GM12878 (cell line): ENCODE results near the gene SLC1A5. TPM values are rescaled to one million over a fixed set of nuclear protein-coding genes. Genes with fewer than 3 reads are reported as not detected.
A peak's percentile ranks its signal among the peaks of the same experiment; 100 is the strongest.

Experiments
- ATAC-seq: fragments of 200-7000 bp; cut with Tn5 transposase; 3 replicates; pipeline ENCODE4 v1.9.1; 2020; ENCODE audit warnings: mild to moderate bottlenecking, moderate library complexity
- BruUV-seq: library from RNA; stranded (reverse); fragments of 400-500 nt; replicated peaks from 2 replicates; lab custom pipeline; 2021; lab: Mats Ljungman, UMichigan
- CTCF ChIA-PET: fragments of 300-600 bp; sonication (Branson Sonifier 250); formaldehyde crosslinking; extraction: SDS; loops from one replicate; lab custom pipeline; 2021; ENCODE audit warnings: inconsistent platforms; lab: Yijun Ruan, JAX
- POLR2A ChIA-PET: fragments of 350-600 bp; formaldehyde crosslinking; extraction: SDS; loops from one replicate; lab custom pipeline; 2021; ENCODE audit warnings: inconsistent platforms; lab: Charles Lee
- RAD21 ChIA-PET: fragments of 300-600 bp; sonication (Branson Sonifier 250); formaldehyde crosslinking; loops from one replicate; lab custom pipeline; 2023; ENCODE audit warnings: antibody characterized with exemption; ENCODE audit not compliant: unreplicated experiment; lab: Charles Lee
- SMC1A ChIA-PET: fragments of 300-600 bp; sonication (Branson Sonifier 250); formaldehyde crosslinking; loops from one replicate; lab custom pipeline; 2023; ENCODE audit not compliant: unreplicated experiment, uncharacterized antibody; lab: Charles Lee
- DNase-seq: peaks from one replicate; pipeline ENCODE4 v3.0.0-alpha.2; 2011; ENCODE audit warnings: low read depth, low spot score
- FAIRE-seq: peaks from 3 replicates; lab custom pipeline; 2011; peaks lifted over from hg19 to GRCh38; lab: Jason Lieb, UNC
- H2AFZ ChIP-seq: 2 replicates; pipeline ENCODE4 v1.6.0; 2011; ENCODE audit warnings: low read depth, low read length, control low read depth; ENCODE audit not compliant: control insufficient read depth
- H3K27ac ChIP-seq: 2 replicates; pipeline ENCODE4 v1.5.1; 2011; ENCODE audit warnings: control low read depth; ENCODE audit not compliant: control insufficient read depth, insufficient read depth
- H3K27me3 ChIP-seq, 2 experiments: replicated peaks in 1 of 2; 2 replicates each; pipeline versions ENCODE4 v1.6.0 to v1.6.1; 2011; ENCODE audit warnings: low read length in 1 of 2; ENCODE audit not compliant: control insufficient read depth in 2 of 2, insufficient read depth in 2 of 2
- H3K36me3 ChIP-seq, 2 experiments: 2 replicates each; pipeline ENCODE4 v1.5.1; 2011; ENCODE audit warnings: low read length in 1 of 2; ENCODE audit not compliant: control insufficient read depth in 2 of 2, insufficient read depth in 2 of 2
- H3K4me1 ChIP-seq: 2 replicates; pipeline ENCODE4 v1.6.1; 2011; ENCODE audit warnings: mild to moderate bottlenecking, low read length, moderate library complexity, mixed read lengths; ENCODE audit not compliant: control insufficient read depth, insufficient read depth
- H3K4me2 ChIP-seq: 2 replicates; pipeline ENCODE4 v1.6.0; 2011; ENCODE audit warnings: control low read depth; ENCODE audit not compliant: control insufficient read depth, insufficient read depth
- H3K4me3 ChIP-seq: fragments of 200-600 bp; sonication (generic); 2 replicates; pipeline ENCODE4 v1.5.1; 2016
- H3K79me2 ChIP-seq: 2 replicates; pipeline ENCODE4 v1.6.0; 2011; ENCODE audit warnings: low read length; ENCODE audit not compliant: control insufficient read depth, insufficient read depth
- H3K9ac ChIP-seq: 2 replicates; pipeline ENCODE4 v1.8.0; 2011; ENCODE audit warnings: low read length, control low read depth, mixed read lengths; ENCODE audit not compliant: control insufficient read depth, insufficient read depth
- H3K9me3 ChIP-seq: replicated peaks from 3 replicates; pipeline ENCODE4 v1.5.1; 2011; ENCODE audit warnings: mild to moderate bottlenecking, low read length; ENCODE audit not compliant: control insufficient read depth, insufficient read depth
- H4K20me1 ChIP-seq: 2 replicates; pipeline ENCODE4 v1.6.0; 2011; ENCODE audit not compliant: control insufficient read depth, insufficient read depth
- PBX3 ChIP-seq: IDR thresholded peaks from 2 replicates; pipeline ENCODE4 v1.6.1; 2011; ENCODE audit warnings: mild to moderate bottlenecking, low read depth, low read length, moderate library complexity; ENCODE audit not compliant: insufficient replicate concordance
- PKNOX1 ChIP-seq: fragments of 450-650 bp; IDR thresholded peaks from 2 replicates; pipeline ENCODE4 v1.6.1; 2016; ENCODE audit warnings: mild to moderate bottlenecking
- SIX5 ChIP-seq: IDR thresholded peaks from 2 replicates; pipeline ENCODE4 v1.6.1; 2011; ENCODE audit warnings: mild to moderate bottlenecking, low read depth, low read length, moderate library complexity; ENCODE audit not compliant: severe bottlenecking
- WGBS: methylation state at CpG from one replicate; pipeline ENCODE4 v1.1.6; 2016; ENCODE audit warnings: low lambda C conversion rate; ENCODE audit not compliant: insufficient replicate concordance, insufficient coverage; ENCODE audit errors: missing lambda C conversion rate; 5-methylcytosine and 5-hydroxymethylcytosine counted together
- in situ Hi-C: fragments of 300-500 bp; cut with MboI; formaldehyde crosslinking; loops from 9 replicates; pipeline ENCODE4 v1.14.3; 2018; ENCODE audit warnings: mixed read lengths
- intact Hi-C: fragments of 100-400 bp; cut with micrococcal nuclease; formaldehyde crosslinking; loops from one replicate; pipeline ENCODE4 v1.14.2; 2022; ENCODE audit not compliant: unreplicated experiment
- polyA plus RNA-seq, 11 experiments: library from polyadenylated mRNA; depleted of rRNA in 4 of 11; unstranded in 6 of 11; stranded (reverse) in 5 of 11; fragments of >200 nt; fragmentation: Nextera tagmentation in 4 of 11; fragmentation: Illumina TruSeq in 1 of 11; extraction: Ambion mirVana in 4 of 11; extraction: Trizol in 1 of 11; gene quantifications; 1 replicate in 1 of 11; 2 replicates in 10 of 11; pipeline versions ENCODE4 v1.2.1 to v1.2.3, GENCODE V29; 2011 to 2016; ENCODE audit warnings: inconsistent platforms in 2 of 11, missing spikeins in 2 of 11, low read depth in 1 of 11
- total RNA-seq, 4 experiments: library from RNA; depleted of rRNA in 3 of 4; stranded (reverse); fragments of >200 nt in 3 of 4; fragmentation: Illumina TruSeq in 1 of 4; extraction: Trizol in 1 of 4; gene quantifications; 2 replicates each; pipeline versions ENCODE4 v1.2.1 to v1.2.3, GENCODE V29; 2013 to 2021

SLC1A5 gene
- total and polyA plus RNA-seq, 10 of the 15 experiments (the other 5 are each of a cell fraction or from before 2014, with no cell fraction given), result 9.1 to 129 (median 60.9) TPM

- Histone ChIP-seq H3K9me3 (no peaks in the 10 kb centered on the region), H3K27me3 (no peaks in the 10 kb centered on the region), H3K27ac (peak overlapping the region; percentile 94; the same call in 1 of the 2 replicates), H3K9ac (peak overlapping the region; percentile 65; the same call in 1 of the 2 replicates), H3K36me3 (peaks cover 11 to 21% of the 10 kb centered on the region in 2 experiments; a peak in 3 of 4 replicates), H2AFZ (no peak overlapping the region), H4K20me1 (no peaks in the 10 kb centered on the region; the same call in 1 of the 2 replicates), H3K4me1 (0 out of 2 replicates have a peak, but pooled peaks cover 7% of the 10 kb centered on the region), H3K4me2 (peak overlapping the region; percentile 81), H3K4me3 (peak overlapping the region; percentile 100; the same call in 1 of the 2 replicates), H3K79me2 (peaks cover 65% of the 10 kb centered on the region)
- ATAC-seq (no peak), FAIRE-seq (no peak), DNase-seq (no peak)
- ChIA-PET POLR2A (interaction anchor here (1.0 to 1.7 kb wide), 4 partner anchors 20 to 330 kb away, joined by 3 to 5 read pairs (median 4); partner anchors contain the start of gene ZC3H4), RAD21 (interaction anchor here (1.9 to 2.5 kb wide), 2 partner anchors 41 to 57 kb away, joined by 7 to 8 read pairs; no protein-coding TSS in a partner anchor), SMC1A (interaction anchor here (0.8 to 1.4 kb wide), 3 partner anchors 18 to 39 kb away, joined by 3 to 6 read pairs (median 4); no protein-coding TSS in a partner anchor), CTCF (interaction anchor here (1.2 to 4.4 kb wide), 10 partner anchors 14 to 229 kb away, joined by 4 to 43 read pairs (median 12); no protein-coding TSS in a partner anchor)
- TF ChIP-seq SIX5 (no peak), PBX3 (peak; percentile 10), PKNOX1 (peak; percentile 82)
- intact Hi-C loops, result no loop called here
- 93% methylated on average over 2 of the region's 2 CpGs for WGBS
- no TSS peak for BruUV-seq
- in situ Hi-C loops, result no loop called here
These were observed 4.7 kb downstream of the SLC1A5 start for GRCh38 chr19:46783670-46784069.
